Heart left ventricle (tissue), 16 donors: Measurements from ENCODE around the gene LMF2. TPM values are rescaled to one million over a fixed set of nuclear protein-coding genes. Genes with fewer than 3 reads are reported as not detected.

Source experiments
- ATAC-seq, 4 donors: fragments of 200-7000 bp; cut with Tn5 transposase; one replicate each; pipeline ENCODE4 v1.9.1; 2020 to 2022; ENCODE audit warnings: moderate library complexity in 4 of 4, mild to moderate bottlenecking in 3 of 4, moderate number of reproducible peaks in 1 of 4
- DNase-seq, 5 donors: peaks; one replicate each; pipeline ENCODE4 v3.0.0-alpha.2; 2020
- H3K27ac ChIP-seq, 12 donors: fragments of 200-600 bp; sonication (generic) in 4 of 12; one replicate each; pipeline versions ENCODE4 v1.5.0 to v1.8.0; 2016 to 2022; ENCODE audit warnings: mild to moderate bottlenecking in 2 of 12
- H3K27me3 ChIP-seq, 9 donors: fragments of 200-600 bp; sonication (generic) in 2 of 9; one replicate each; pipeline versions ENCODE4 v1.5.1 to v1.8.0; 2016 to 2022; ENCODE audit warnings: mild to moderate bottlenecking in 3 of 9
- H3K36me3 ChIP-seq, 9 donors: fragments of 200-600 bp; sonication (generic) in 2 of 9; one replicate each; pipeline versions ENCODE4 v1.5.0 to v1.8.0; 2018 to 2022; ENCODE audit warnings: mild to moderate bottlenecking in 2 of 9
- H3K4me1 ChIP-seq, 12 donors: fragments of 200-600 bp; sonication (generic) in 4 of 12; one replicate each; pipeline versions ENCODE4 v1.5.0 to v1.8.0; 2016 to 2022; ENCODE audit warnings: mild to moderate bottlenecking in 3 of 12
- H3K4me3 ChIP-seq, 12 donors: fragments of 200-600 bp; sonication (generic) in 4 of 12; one replicate each; pipeline versions ENCODE4 v1.5.0 to v1.8.0; 2017 to 2022; ENCODE audit warnings: mild to moderate bottlenecking in 9 of 12, moderate library complexity in 4 of 12
- H3K9me3 ChIP-seq, 12 donors: fragments of 200-600 bp; sonication (generic) in 4 of 12; one replicate each; pipeline versions ENCODE4 v1.5.0 to v1.8.0; 2016 to 2022; ENCODE audit warnings: mild to moderate bottlenecking in 1 of 12
- CTCF ChIP-seq, 12 donors: fragments of 200-600 bp; sonication (generic) in 4 of 12; IDR thresholded peaks; one replicate each; pipeline versions ENCODE4 v1.5.0 to v1.8.0; 2018 to 2022; ENCODE audit warnings: antibody characterized with exemption in 12 of 12, mild to moderate bottlenecking in 5 of 12
- POLR2A ChIP-seq, 2 donors: fragments of 450-650 bp; IDR thresholded peaks; one replicate each; pipeline ENCODE4 v1.6.1; 2017; ENCODE audit warnings: antibody characterized with exemption in 2 of 2, mild to moderate bottlenecking in 2 of 2, moderate library complexity in 2 of 2
- WGBS, 4 donors: extraction: QIAGEN DNeasy Blood & Tissue Kit in 2 of 4; methylation state at CpG; one replicate each; pipeline versions ENCODE4 v1.1.5 to v1.1.7; 2013 to 2018; 5-methylcytosine and 5-hydroxymethylcytosine counted together
- intact Hi-C, 10 donors: fragments of 100-400 bp; cut with DNase I; formaldehyde crosslinking; loops; one replicate each; pipeline versions ENCODE4 v1.11.1 to v1.14.2; 2022
- polyA plus RNA-seq, 2 donors: library from polyadenylated mRNA; stranded (reverse); fragments of 200-250 nt; gene quantifications; one replicate each; pipeline ENCODE4 v1.2.3, GENCODE V29; 2013
- total RNA-seq, 9 donors: library from RNA; depleted of rRNA in 2 of 9; stranded (reverse); fragments of >200 nt in 2 of 9; fragmentation: NEBNext Ultra II Directional in 3 of 9; extraction: Animal tissue kit (Norgen Biotek cat#: 25700) in 3 of 9; gene quantifications; one replicate each; pipeline versions ENCODE4 v1.1.0 to v1.2.4, GENCODE V29; 2016 to 2023
- donor health status: ischemic (EF 13 %, LVEDD 7.1; RV severe dilation, severe dysfunction).
- donor health status: healthy with polysubstance abuse.
- donor health status: DM: no; HTN: yes; CAD: no.
- donor health status: DM: no; HTN: no; CAD: no.
- donor health status: ischemic (EF 25% LVEDD 6.9; RV normal size, moderate dysfunction).
- donor health status: ischemic (EF 25% LVEDD 5.7; RV mildly dilated, moderate dysfunction).
- donor health status: healthy.
- donor health status: DM: yes; HTN: yes; CAD: no.
- donor health status: ischemic (EF 35%, LVEDD 5.7; RV mildly dilated, moderate dysfunction).
- donor health status: nonischemic (EF 11% LVEDD 7.7; RV severe dilation, severe dysfunction).
- donor health status: DM: yes; HTN: yes; CAD: no.
- donor health status: PGD.
- donor health status: ischemic (EF 29% LVEDD 5.4; RV normal size, mild dysfunction).
- donor health status: nonischemic (EF 23%, LVEDD 6.1; RV moderate dilation, normal function).

LMF2 gene
- total and polyA plus RNA-seq, 11 donors, result 20.9 to 46.5 (median 32.1) TPM

DNA sequence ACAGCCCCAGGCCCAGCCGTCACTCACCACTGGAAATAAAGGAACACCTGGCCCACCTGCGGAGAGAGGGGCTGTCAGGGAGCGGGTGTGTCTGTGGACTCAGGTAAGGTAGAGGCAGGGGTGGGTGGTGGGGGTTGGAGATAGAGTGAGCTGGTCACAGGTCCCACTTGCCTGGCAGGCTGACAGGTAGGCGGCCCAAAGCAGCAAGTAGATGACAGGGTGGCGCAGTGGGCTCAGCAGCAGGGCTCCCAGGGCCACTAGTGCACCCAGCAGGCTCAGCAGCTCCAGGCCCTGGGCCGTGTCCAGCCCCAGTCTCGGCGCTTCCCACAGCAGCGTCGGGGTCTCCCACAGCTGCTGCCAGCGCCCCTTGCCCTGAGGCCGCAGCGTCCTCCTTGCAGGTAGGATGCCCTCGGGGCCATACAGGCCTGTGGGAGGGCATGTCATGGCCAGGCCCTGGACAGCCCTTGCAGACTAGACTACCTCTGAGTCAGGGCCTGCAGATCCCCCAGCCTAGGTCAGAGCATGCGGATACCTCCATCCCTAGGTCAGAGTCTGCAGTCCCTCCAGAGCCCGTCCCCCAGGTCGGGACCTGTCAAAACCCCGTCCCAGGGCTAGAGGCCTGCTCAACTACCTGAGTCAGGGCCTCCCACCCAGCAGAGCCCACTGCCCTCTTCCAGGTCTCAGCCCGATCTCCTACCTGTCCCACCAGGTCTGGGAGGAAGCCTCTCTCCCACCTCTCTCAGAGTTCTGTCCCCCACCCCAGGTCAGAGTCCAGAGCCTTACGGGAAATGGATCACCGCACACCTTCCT, 686 bp downstream of the LMF2 start:
- peaks cover 0 to 48% (median 36%) of the 10 kb centered on the region in 9 donors for H3K36me3 ChIP-seq
- DNase-seq, result peak in 1 of 5 donors; percentile 42
- H3K9me3 ChIP-seq, result no peaks in the 10 kb centered on the region
- intact Hi-C loops, result loop anchor here in 4 of 10 donors (2.0 to 10.0 kb wide), 5 partner anchors 32 to 262 kb away; partner anchors contain the start of genes HDAC10 (in 2 of the 4), CHKB (in 1 of the 4), SBF1 (in 1 of the 4) and SYCE3 (in 1 of the 4)
- peaks cover 8 to 31% (median 23%) of the 10 kb centered on the region in 12 donors for H3K4me1 ChIP-seq
- H3K27me3 ChIP-seq, result no peaks in the 10 kb centered on the region
- H3K4me3 ChIP-seq, result peak overlapping the region; percentile 49 to 100 (median 96)
- H3K27ac ChIP-seq, result peak overlapping the region; percentile 75 to 98 (median 93)
- TF ChIP-seq CTCF (IDR thresholded peaks at IDR 0.05), result no peak
- no peak for TF ChIP-seq POLR2A (IDR thresholded peaks at IDR 0.05)
- ATAC-seq, result peak in 3 of 4 donors; percentile 2 to 9 (median 3)
- WGBS, 4 donors, result 25 to 32% (median 30%) methylated on average over 12 to 21 of the region's 21 CpGs

- ATAC-seq (no peak), DNase-seq (no peak)
- TF ChIP-seq POLR2A (IDR thresholded peaks at IDR 0.05) (no peak), CTCF (IDR thresholded peaks at IDR 0.05) (no peak)
- peaks cover 8 to 31% (median 23%) of the 10 kb centered on the region in 12 donors for H3K4me1 ChIP-seq
- H3K27ac ChIP-seq, result no peak overlapping the region
- intact Hi-C loops, result loop anchor here in 4 of 10 donors (2.0 to 10.0 kb wide), 5 partner anchors 31 to 261 kb away; partner anchors contain the start of genes HDAC10 (in 2 of the 4), CHKB (in 1 of the 4), SBF1 (in 1 of the 4) and SYCE3 (in 1 of the 4)
- no peaks in the 10 kb centered on the region for H3K9me3 ChIP-seq
- H3K4me3 ChIP-seq, result peak overlapping the region in 10 of 12 donors; percentile 81 to 100 (median 96)
- peaks cover 0 to 47% (median 36%) of the 10 kb centered on the region in 9 donors for H3K36me3 ChIP-seq
- 83 to 95% (median 90%) methylated on average over 29 to 41 of the region's 41 CpGs for WGBS, 4 donors
- H3K27me3 ChIP-seq, result no peaks in the 10 kb centered on the region
Measured at GRCh38 chr22:50505776-50506610, 1.5 kb downstream of the LMF2 start.

- TF ChIP-seq CTCF (IDR thresholded peaks at IDR 0.05), result no peak
- TF ChIP-seq POLR2A (IDR thresholded peaks at IDR 0.05), result no peak
- H3K36me3 ChIP-seq, result peaks cover 0 to 40% (median 31%) of the 10 kb centered on the region in 9 donors
- H3K27me3 ChIP-seq, result no peaks in the 10 kb centered on the region
- DNase-seq (no peak), ATAC-seq (no peak)
- no peak overlapping the region for H3K27ac ChIP-seq
- H3K4me1 ChIP-seq, result peaks cover 8 to 31% (median 23%) of the 10 kb centered on the region in 12 donors
- 85 to 96% (median 93%) methylated on average over 10 to 14 of the region's 14 CpGs for WGBS, 4 donors
- H3K4me3 ChIP-seq, result no peak overlapping the region
- no peaks in the 10 kb centered on the region for H3K9me3 ChIP-seq
- intact Hi-C loops, result loop anchor here in 4 of 10 donors (5.0 to 10.0 kb wide), 4 partner anchors 57 to 261 kb away; partner anchors contain the start of genes HDAC10 (in 2 of the 4), CHKB (in 1 of the 4), SYCE3 (in 1 of the 4) and TUBGCP6 (in 1 of the 4)
Measured at GRCh38 chr22:50505276-50505775, 2.2 kb downstream of the LMF2 start.
